ENCODE data around the gene ATP1B4. TPM values are rescaled to one million over a fixed set of nuclear protein-coding genes. Genes with fewer than 3 reads are reported as not detected.

ATP1B4 gene
- total RNA-seq, 5 donors from 2014 or later (not counting 1 experiment from before 2014, with no cell fraction given): not detected

DNA sequence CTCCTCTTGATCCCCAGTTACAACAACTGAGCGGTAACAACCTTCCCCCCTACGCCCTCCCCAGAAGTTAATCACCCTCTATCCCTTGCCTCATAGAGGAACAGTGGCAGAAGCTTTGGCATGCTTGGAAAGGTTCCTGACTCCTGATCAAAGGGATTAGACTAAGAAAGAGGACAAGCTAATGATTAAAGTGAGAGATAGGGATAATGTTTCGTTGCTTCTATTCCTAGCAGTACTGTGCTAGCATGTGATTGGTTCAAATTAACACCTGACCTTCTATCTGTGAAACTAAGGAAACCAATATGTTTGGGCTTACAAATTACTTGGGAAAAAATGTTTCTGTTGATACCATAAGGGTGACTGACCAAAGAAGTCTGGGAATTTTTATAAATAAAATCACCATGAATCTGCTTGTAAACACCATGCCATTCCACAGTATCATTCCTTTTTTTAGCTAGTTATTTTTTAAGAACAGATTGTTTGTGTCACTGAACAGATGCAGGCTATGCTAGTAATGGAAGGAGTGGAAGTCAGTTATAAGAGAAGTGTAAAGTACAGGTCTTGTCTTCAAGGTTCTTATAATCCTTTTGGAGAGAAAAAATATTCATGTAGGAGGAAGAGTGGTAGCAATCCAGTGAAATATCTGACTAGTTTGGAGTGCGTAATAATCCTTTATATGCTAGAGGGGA is 11.3 kb upstream of the ATP1B4 start:
- Mint-ChIP-seq H3K27ac (no peak overlapping the region), H3K9me3 (no peaks in the 10 kb centered on the region), H3K4me1 (no peaks in the 10 kb centered on the region), H3K27me3 (peaks cover 2 to 5% of the 10 kb centered on the region in 2 donors), H3K36me3 (no peaks in the 10 kb centered on the region), H3K4me3 (no peak overlapping the region)
- WGBS (ENCODE audit: insufficient coverage): no CpG with 5 or more reads among the region's 4 CpGs
- DNase-seq (no peak), ATAC-seq (replicated peaks in 1 of 4) (no peak)
- no peaks in the 10 kb centered on the region for H3K9me3 ChIP-seq
- H3K36me3 ChIP-seq (ENCODE audit: control insufficient read depth in 2 of 2, extremely low read depth in 1 of 2, insufficient read depth in 1 of 2, low read length in 1 of 2): no peaks in the 10 kb centered on the region
- H3K4me1 ChIP-seq (ENCODE audit: control insufficient read depth in 1 of 2, extremely low read depth in 1 of 2, insufficient read depth in 2 of 2, low read length in 2 of 2): no peaks in the 10 kb centered on the region
- ChIA-PET CTCF (no interaction called here), POLR2A (no interaction called here)
- no peak overlapping the region for H3K27ac ChIP-seq (ENCODE audit: low read length)
- no peak overlapping the region for H3K4me3 ChIP-seq (ENCODE audit: control insufficient read depth in 1 of 2, extremely low read depth in 1 of 2, low read length in 1 of 2)
- no peaks in the 10 kb centered on the region for H3K27me3 ChIP-seq (replicated peaks in 1 of 2; ENCODE audit: control insufficient read depth in 2 of 2, extremely low read depth in 1 of 2, insufficient read depth in 2 of 2, low read length in 1 of 2)

DNA sequence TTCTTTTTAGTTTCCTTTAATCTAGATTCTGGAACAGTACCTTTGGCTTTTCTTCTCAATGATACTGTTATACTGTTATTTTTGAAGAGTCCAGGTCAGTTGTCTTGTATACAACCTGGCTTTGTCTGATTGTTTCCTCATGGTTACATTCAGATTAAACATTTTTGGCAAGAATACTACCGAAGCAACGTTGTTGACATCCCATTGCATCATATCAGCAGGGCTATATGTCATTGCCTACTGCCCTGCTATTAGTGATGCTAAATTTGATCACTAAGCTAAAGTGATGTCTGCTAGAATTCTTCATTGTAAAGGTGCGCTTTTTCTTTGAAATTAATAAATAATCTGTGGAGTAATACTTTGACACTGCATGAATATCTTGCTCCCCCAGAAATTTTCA is 5.8 kb upstream of the ATP1B4 start:
- ChIA-PET POLR2A (no interaction called here), CTCF (no interaction called here)
- Mint-ChIP-seq H3K27ac (no peak overlapping the region), H3K36me3 (no peaks in the 10 kb centered on the region), H3K27me3 (peaks cover 3 to 20% of the 10 kb centered on the region in 2 donors), H3K9me3 (no peaks in the 10 kb centered on the region), H3K4me3 (no peak overlapping the region), H3K4me1 (no peaks in the 10 kb centered on the region)
- H3K4me1 ChIP-seq (ENCODE audit: control insufficient read depth in 1 of 2, extremely low read depth in 1 of 2, insufficient read depth in 2 of 2, low read length in 2 of 2): no peaks in the 10 kb centered on the region
- ATAC-seq (replicated peaks in 1 of 4) (no peak), DNase-seq (no peak)
- no peak overlapping the region for H3K27ac ChIP-seq (ENCODE audit: low read length)
- no peak overlapping the region for H3K4me3 ChIP-seq (ENCODE audit: control insufficient read depth in 1 of 2, extremely low read depth in 1 of 2, low read length in 1 of 2)
- no peaks in the 10 kb centered on the region for H3K9me3 ChIP-seq
- no peaks in the 10 kb centered on the region for H3K36me3 ChIP-seq (ENCODE audit: control insufficient read depth in 2 of 2, extremely low read depth in 1 of 2, insufficient read depth in 1 of 2, low read length in 1 of 2)
- no CpG with 5 or more reads among the region's 3 CpGs for WGBS (ENCODE audit: insufficient coverage)
- peaks cover 0 to 4% of the 10 kb centered on the region in 2 experiments for H3K27me3 ChIP-seq (replicated peaks in 1 of 2; ENCODE audit: control insufficient read depth in 2 of 2, extremely low read depth in 1 of 2, insufficient read depth in 2 of 2, low read length in 1 of 2)

DNA sequence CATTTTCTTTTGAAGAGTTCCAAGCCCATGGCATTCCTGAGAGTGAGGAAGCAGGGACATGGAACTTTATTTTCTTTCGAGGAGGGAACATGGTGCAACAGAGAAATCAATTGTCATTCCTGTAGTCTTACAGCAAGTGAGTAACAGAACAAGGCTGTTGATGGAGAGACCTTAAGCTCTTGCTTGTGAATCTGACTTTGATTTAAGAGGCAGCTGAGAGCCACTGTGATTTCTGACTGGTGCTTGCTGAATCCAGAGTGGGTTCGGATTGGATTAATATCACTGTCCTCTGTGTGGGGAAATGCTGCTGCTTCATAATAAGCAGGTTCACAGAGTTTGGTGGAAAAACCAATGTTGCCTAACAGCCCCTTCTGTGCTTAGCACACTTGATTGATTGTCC is 4.7 kb upstream of the ATP1B4 start:
- Histone ChIP-seq H3K9me3 (no peaks in the 10 kb centered on the region), H3K36me3 (ENCODE audit: control insufficient read depth in 2 of 2, extremely low read depth in 1 of 2, insufficient read depth in 1 of 2, low read length in 1 of 2) (no peaks in the 10 kb centered on the region), H3K27ac (ENCODE audit: low read length) (no peak overlapping the region), H3K4me3 (ENCODE audit: control insufficient read depth in 1 of 2, extremely low read depth in 1 of 2, low read length in 1 of 2) (no peak overlapping the region), H3K27me3 (replicated peaks in 1 of 2; ENCODE audit: control insufficient read depth in 2 of 2, extremely low read depth in 1 of 2, insufficient read depth in 2 of 2, low read length in 1 of 2) (peaks cover 0 to 9% of the 10 kb centered on the region in 2 experiments), H3K4me1 (ENCODE audit: control insufficient read depth in 1 of 2, extremely low read depth in 1 of 2, insufficient read depth in 2 of 2, low read length in 2 of 2) (no peaks in the 10 kb centered on the region)
- CTCF ChIA-PET: no interaction called here
- Mint-ChIP-seq H3K36me3 (no peaks in the 10 kb centered on the region), H3K4me1 (no peaks in the 10 kb centered on the region), H3K9me3 (no peaks in the 10 kb centered on the region), H3K4me3 (no peak overlapping the region), H3K27me3 (peaks cover 3 to 23% of the 10 kb centered on the region in 2 donors), H3K27ac (no peak overlapping the region)
- no peak for DNase-seq
- POLR2A ChIA-PET: no interaction called here
- no CpG with 5 or more reads among the region's 2 CpGs for WGBS (ENCODE audit: insufficient coverage)
- no peak for ATAC-seq (replicated peaks in 1 of 4)

DNA sequence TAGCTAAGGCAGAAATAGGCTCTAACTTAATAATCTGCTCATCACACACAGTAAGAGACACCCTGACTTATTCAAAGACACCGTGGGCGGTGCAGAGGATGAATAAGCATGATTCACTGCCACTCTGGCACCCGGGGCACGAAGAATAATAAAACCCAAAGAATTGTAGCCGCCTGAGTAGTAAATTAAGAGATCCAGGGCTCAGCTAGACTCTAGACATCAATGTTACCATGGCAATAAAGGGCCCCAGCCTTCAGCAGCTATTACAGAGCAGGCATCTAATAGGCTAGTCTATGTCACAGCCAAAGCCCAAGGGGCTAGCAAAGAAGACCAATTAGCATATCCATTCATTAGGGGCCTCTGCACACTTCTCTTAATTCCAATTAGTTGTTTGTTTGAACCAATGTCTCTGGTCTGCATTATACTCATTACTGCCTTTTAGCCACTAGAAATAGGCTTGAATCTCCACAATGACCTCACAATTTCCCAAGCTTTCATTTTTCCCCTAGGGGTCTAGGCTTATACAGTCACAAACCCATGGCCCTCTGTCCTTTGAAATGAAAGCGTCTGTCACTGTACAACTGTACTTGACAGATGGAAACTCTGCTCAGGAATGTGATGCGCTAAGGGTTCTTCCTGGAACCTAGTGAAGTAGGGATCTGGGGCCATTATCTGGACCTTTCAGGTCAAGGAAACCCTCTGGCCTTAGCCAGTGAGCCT is 3.0 kb upstream of the ATP1B4 start:
- POLR2A ChIA-PET: no interaction called here
- no peak overlapping the region for H3K27ac Mint-ChIP-seq

DNA sequence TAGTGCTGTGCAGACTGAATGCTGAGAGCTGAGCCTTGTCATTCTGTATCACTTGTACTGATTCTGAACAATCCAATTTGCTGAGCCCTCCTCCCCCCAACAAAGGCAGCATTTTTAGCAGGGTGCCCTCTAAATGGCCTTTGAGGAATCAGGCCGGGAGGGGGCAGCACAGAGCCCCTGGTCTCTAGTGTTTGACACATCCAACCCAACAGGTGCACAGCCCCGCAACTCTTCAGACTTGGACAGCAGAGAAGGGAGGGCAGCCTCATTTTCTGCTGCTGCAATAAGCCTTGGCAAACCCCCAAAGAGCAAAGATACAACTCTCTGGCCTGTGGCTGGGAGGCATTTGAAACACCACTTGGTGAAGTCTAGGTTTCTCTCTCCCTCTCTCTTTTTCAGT is 3.4 kb downstream of the ATP1B4 start:
- WGBS (ENCODE audit: insufficient coverage): no CpG with 5 or more reads among the region's 2 CpGs
- Mint-ChIP-seq H3K27ac (no peak overlapping the region), H3K4me3 (no peak overlapping the region), H3K9me3 (no peaks in the 10 kb centered on the region), H3K27me3 (peaks cover under 1 to 21% of the 10 kb centered on the region in 2 donors), H3K4me1 (no peaks in the 10 kb centered on the region), H3K36me3 (no peaks in the 10 kb centered on the region)
- no peaks in the 10 kb centered on the region for H3K9me3 ChIP-seq
- H3K4me1 ChIP-seq (ENCODE audit: control insufficient read depth in 1 of 2, extremely low read depth in 1 of 2, insufficient read depth in 2 of 2, low read length in 2 of 2): no peaks in the 10 kb centered on the region
- no peaks in the 10 kb centered on the region for H3K36me3 ChIP-seq (ENCODE audit: control insufficient read depth in 2 of 2, extremely low read depth in 1 of 2, insufficient read depth in 1 of 2, low read length in 1 of 2)
- POLR2A ChIA-PET: interaction anchor here in 1 of 2 donors (0.5 to 0.6 kb wide), 2 partner anchors 155 to 930 kb away, joined by 3 read pairs; no protein-coding TSS in a partner anchor
- CTCF ChIA-PET: interaction anchor here in 1 of 2 donors (0.6 to 1.4 kb wide), 2 partner anchors 67 to 87 kb away, joined by 4 read pairs; no protein-coding TSS in a partner anchor
- peaks cover 0 to 6% of the 10 kb centered on the region in 2 experiments for H3K27me3 ChIP-seq (replicated peaks in 1 of 2; ENCODE audit: control insufficient read depth in 2 of 2, extremely low read depth in 1 of 2, insufficient read depth in 2 of 2, low read length in 1 of 2)
- ATAC-seq (replicated peaks in 1 of 4) (peak in 2 of 4 experiments; percentile 50 to 53), DNase-seq (peak in 32 of 35 experiments; percentile 4 to 54 (median 34))
- no peak overlapping the region for H3K27ac ChIP-seq (ENCODE audit: low read length)
- H3K4me3 ChIP-seq (ENCODE audit: control insufficient read depth in 1 of 2, extremely low read depth in 1 of 2, low read length in 1 of 2): no peak overlapping the region

More for the DNA sequence above, 3.0 kb upstream of the ATP1B4 start:
- Mint-ChIP-seq H3K4me1 (no peaks in the 10 kb centered on the region), H3K36me3 (no peaks in the 10 kb centered on the region), H3K27me3 (peaks cover 3 to 24% of the 10 kb centered on the region in 2 donors), H3K9me3 (no peaks in the 10 kb centered on the region), H3K4me3 (no peak overlapping the region)
- Histone ChIP-seq H3K9me3 (no peaks in the 10 kb centered on the region), H3K27ac (ENCODE audit: low read length) (no peak overlapping the region), H3K4me1 (ENCODE audit: control insufficient read depth in 1 of 2, extremely low read depth in 1 of 2, insufficient read depth in 2 of 2, low read length in 2 of 2) (no peaks in the 10 kb centered on the region), H3K36me3 (ENCODE audit: control insufficient read depth in 2 of 2, extremely low read depth in 1 of 2, insufficient read depth in 1 of 2, low read length in 1 of 2) (no peaks in the 10 kb centered on the region), H3K27me3 (replicated peaks in 1 of 2; ENCODE audit: control insufficient read depth in 2 of 2, extremely low read depth in 1 of 2, insufficient read depth in 2 of 2, low read length in 1 of 2) (peaks cover 0 to 10% of the 10 kb centered on the region in 2 experiments), H3K4me3 (ENCODE audit: control insufficient read depth in 1 of 2, extremely low read depth in 1 of 2, low read length in 1 of 2) (no peak overlapping the region)
- CTCF ChIA-PET: no interaction called here
- WGBS (ENCODE audit: insufficient coverage): no CpG with 5 or more reads among the region's 7 CpGs
- DNase-seq (no peak), ATAC-seq (replicated peaks in 1 of 4) (no peak)

DNA sequence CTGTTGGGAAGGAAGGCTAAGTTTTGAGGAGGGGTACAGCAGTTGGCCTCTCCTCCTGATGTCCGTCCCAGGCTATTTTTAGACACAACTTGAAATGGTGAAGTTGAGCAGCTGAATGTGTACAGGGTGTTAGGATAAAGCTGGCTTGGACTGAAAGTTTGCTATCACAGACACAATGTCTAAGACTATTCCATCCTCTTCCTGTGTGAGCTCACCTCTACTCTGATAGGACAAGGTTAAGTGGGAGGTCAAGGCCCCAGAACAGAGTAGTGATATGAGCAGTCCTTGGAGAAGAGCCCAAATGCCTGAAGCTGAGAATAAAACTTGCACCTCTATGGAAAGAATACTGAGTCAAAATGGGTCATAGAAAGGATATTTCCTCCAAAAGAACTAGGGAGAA is 4.1 kb downstream of the ATP1B4 start:
- no peak for ATAC-seq (replicated peaks in 1 of 4)
- Histone ChIP-seq H3K4me3 (ENCODE audit: control insufficient read depth in 1 of 2, extremely low read depth in 1 of 2, low read length in 1 of 2) (no peak overlapping the region), H3K36me3 (ENCODE audit: control insufficient read depth in 2 of 2, extremely low read depth in 1 of 2, insufficient read depth in 1 of 2, low read length in 1 of 2) (no peaks in the 10 kb centered on the region), H3K4me1 (ENCODE audit: control insufficient read depth in 1 of 2, extremely low read depth in 1 of 2, insufficient read depth in 2 of 2, low read length in 2 of 2) (no peaks in the 10 kb centered on the region), H3K9me3 (no peaks in the 10 kb centered on the region), H3K27ac (ENCODE audit: low read length) (no peak overlapping the region), H3K27me3 (replicated peaks in 1 of 2; ENCODE audit: control insufficient read depth in 2 of 2, extremely low read depth in 1 of 2, insufficient read depth in 2 of 2, low read length in 1 of 2) (peaks cover 0 to 6% of the 10 kb centered on the region in 2 experiments)
- CTCF ChIA-PET: no interaction called here
- Mint-ChIP-seq H3K27ac (no peak overlapping the region), H3K36me3 (no peaks in the 10 kb centered on the region), H3K4me3 (no peak overlapping the region), H3K4me1 (no peaks in the 10 kb centered on the region), H3K9me3 (no peaks in the 10 kb centered on the region), H3K27me3 (peaks cover 0 to 17% of the 10 kb centered on the region in 2 donors)
- POLR2A ChIA-PET: interaction anchor here in 1 of 2 donors (0.6 kb wide), 1 partner anchor 931 kb away, joined by 3 read pairs; no protein-coding TSS in a partner anchor
- DNase-seq: no peak
- WGBS (ENCODE audit: insufficient coverage): no CpG with 5 or more reads among the region's 1 CpG
